ENCODE data around the gene SLC9C1. TPM values are rescaled to one million over a fixed set of nuclear protein-coding genes. Genes with fewer than 3 reads are reported as not detected.

The SLC9C1 gene
- polyA plus RNA-seq, 1 donor (not counting 4 experiments of a cell fraction or from before 2014, with no cell fraction given): not detected

- no peaks in the 10 kb centered on the region for H3K79me2 ChIP-seq (ENCODE audit: control insufficient read depth, insufficient read depth, low read length)
- no peaks in the 10 kb centered on the region for H3K36me3 ChIP-seq (ENCODE audit: control insufficient read depth in 2 of 2, extremely low read depth in 1 of 2, insufficient read depth in 2 of 2, low read length in 2 of 2)
- DNase-seq (ENCODE audit: low read depth, low spot score): no peak
- TF ChIP-seq EZH2 (IDR thresholded peaks at IDR 0.05; ENCODE audit: low read length): no peak
- no peak for TF ChIP-seq CTCF (optimal IDR thresholded peaks at IDR 0.05 in 1 of 3, IDR thresholded peaks at IDR 0.05 in 1 of 3, conservative IDR thresholded peaks at IDR 0.05 in 1 of 3; ENCODE audit: extremely low read depth in 1 of 3, insufficient read depth in 2 of 3, low read length in 3 of 3)
- no peak for FAIRE-seq
- H3K4me1 ChIP-seq (ENCODE audit: control insufficient read depth, extremely low read depth, insufficient read depth, low read length): no peaks in the 10 kb centered on the region
- no peaks in the 10 kb centered on the region for H3K9me1 ChIP-seq (ENCODE audit: control insufficient read depth, extremely low read depth, insufficient read depth, low read length)
- no peak overlapping the region for H3K4me3 ChIP-seq (ENCODE audit: control insufficient read depth in 2 of 3, extremely low read depth in 1 of 3, insufficient read depth in 2 of 3, low read depth in 1 of 3, low read length in 3 of 3)
- no peaks in the 10 kb centered on the region for H3K27me3 ChIP-seq (ENCODE audit: control insufficient read depth, extremely low read depth, insufficient read depth, low read length)
- H3K27ac ChIP-seq (ENCODE audit: control insufficient read depth, insufficient read depth, low read length): no peak overlapping the region
- H4K20me1 ChIP-seq (ENCODE audit: control insufficient read depth, extremely low read depth, insufficient read depth, low read length): no peaks in the 10 kb centered on the region
- H3K4me2 ChIP-seq (ENCODE audit: control insufficient read depth, extremely low read depth, insufficient read depth, low read depth, low read length): no peak overlapping the region
- H2AFZ ChIP-seq (ENCODE audit: control insufficient read depth, low read length): no peak overlapping the region
- no peak overlapping the region for H3K9ac ChIP-seq (ENCODE audit: control insufficient read depth, extremely low read depth, insufficient read depth, low read length)
- H3K9me3 ChIP-seq (ENCODE audit: control insufficient read depth, low read depth, low read length): no peaks in the 10 kb centered on the region
- dilution Hi-C loops (cut with MboI; ENCODE audit: extremely low pct_ligation_motif_present, low sequenced_read_pairs): no loop called here
These were observed 118.4 kb downstream of the SLC9C1 start for GRCh38 chr3:112175646-112176045.

GRCh38 chr3:112175037-112175436 lies 119.0 kb downstream of the SLC9C1 start:
- H3K9ac ChIP-seq (ENCODE audit: control insufficient read depth, extremely low read depth, insufficient read depth, low read length): no peak overlapping the region
- H3K36me3 ChIP-seq (ENCODE audit: control insufficient read depth in 2 of 2, extremely low read depth in 1 of 2, insufficient read depth in 2 of 2, low read length in 2 of 2): no peaks in the 10 kb centered on the region
- DNase-seq (ENCODE audit: low read depth, low spot score): no peak
- dilution Hi-C loops (cut with MboI; ENCODE audit: extremely low pct_ligation_motif_present, low sequenced_read_pairs): no loop called here
- H3K9me1 ChIP-seq (ENCODE audit: control insufficient read depth, extremely low read depth, insufficient read depth, low read length): no peaks in the 10 kb centered on the region
- no peaks in the 10 kb centered on the region for H3K27me3 ChIP-seq (ENCODE audit: control insufficient read depth, extremely low read depth, insufficient read depth, low read length)
- no peaks in the 10 kb centered on the region for H4K20me1 ChIP-seq (ENCODE audit: control insufficient read depth, extremely low read depth, insufficient read depth, low read length)
- no peak overlapping the region for H3K27ac ChIP-seq (ENCODE audit: control insufficient read depth, insufficient read depth, low read length)
- no peak overlapping the region for H3K4me2 ChIP-seq (ENCODE audit: control insufficient read depth, extremely low read depth, insufficient read depth, low read depth, low read length)
- no peak for FAIRE-seq
- no peaks in the 10 kb centered on the region for H3K79me2 ChIP-seq (ENCODE audit: control insufficient read depth, insufficient read depth, low read length)
- H2AFZ ChIP-seq (ENCODE audit: control insufficient read depth, low read length): no peak overlapping the region
- H3K9me3 ChIP-seq (ENCODE audit: control insufficient read depth, low read depth, low read length): no peaks in the 10 kb centered on the region
- no peak overlapping the region for H3K4me3 ChIP-seq (ENCODE audit: control insufficient read depth in 2 of 3, extremely low read depth in 1 of 3, insufficient read depth in 2 of 3, low read depth in 1 of 3, low read length in 3 of 3)
- no peaks in the 10 kb centered on the region for H3K4me1 ChIP-seq (ENCODE audit: control insufficient read depth, extremely low read depth, insufficient read depth, low read length)
- TF ChIP-seq CTCF (optimal IDR thresholded peaks at IDR 0.05 in 1 of 3, IDR thresholded peaks at IDR 0.05 in 1 of 3, conservative IDR thresholded peaks at IDR 0.05 in 1 of 3; ENCODE audit: extremely low read depth in 1 of 3, insufficient read depth in 2 of 3, low read length in 3 of 3): no peak
- no peak for TF ChIP-seq EZH2 (IDR thresholded peaks at IDR 0.05; ENCODE audit: low read length)

All from keratinocyte (primary cell).